ENCODE data around the gene TMEM39B.
A peak's percentile ranks its signal among the peaks of the same experiment; 100 is the strongest.
"Not testable (repeated sequence)": the region's sequence is repeated elsewhere in the genome, so short reads cannot be mapped to it uniquely, and the experiment has no call there.

Gene TMEM39B

GRCh38 chr1:32072622-32073298, at the start of gene TMEM39B:
TMEM39B (plus strand) TSS chr1:32072939; CDS start chr1:32073048, 109 bp downstream.
- peak; percentile 87 to 90 for DNase-seq (ENCODE audit: low read depth in 2 of 2)

GRCh38 chr1:32023351-32023750, 49.4 kb upstream of the TMEM39B start:
- DNase-seq (ENCODE audit: low read depth in 2 of 2), result no peak

GRCh38 chr1:32025515-32025914, 47.2 kb upstream of the TMEM39B start:
- DNase-seq (ENCODE audit: low read depth in 2 of 2), result no peak

- DNase-seq (ENCODE audit: low read depth in 2 of 2), result no peak
These were observed 44.0 kb upstream of the TMEM39B start for GRCh38 chr1:32028746-32029145.

GRCh38 chr1:32031578-32032274, 41.0 kb upstream of the TMEM39B start:
- DNase-seq (ENCODE audit: low read depth in 2 of 2), result no peak

GRCh38 chr1:32032275-32032615, 40.5 kb upstream of the TMEM39B start:
- DNase-seq (ENCODE audit: low read depth in 2 of 2), result no peak

- no peak for DNase-seq (ENCODE audit: low read depth in 2 of 2)
These were observed 37.6 kb upstream of the TMEM39B start for GRCh38 chr1:32035119-32035518.

GRCh38 chr1:32040711-32041110, 32.0 kb upstream of the TMEM39B start:
- DNase-seq (ENCODE audit: low read depth in 2 of 2), result no peak

- DNase-seq (ENCODE audit: low read depth in 2 of 2), result no peak
These were observed 30.4 kb upstream of the TMEM39B start for GRCh38 chr1:32042330-32042729.

- no peak for DNase-seq (ENCODE audit: low read depth in 2 of 2)
These were observed 28.5 kb upstream of the TMEM39B start for GRCh38 chr1:32044234-32044633.

- DNase-seq (ENCODE audit: low read depth in 2 of 2), result no peak
These were observed 27.0 kb upstream of the TMEM39B start for GRCh38 chr1:32045772-32046171.

- no peak for DNase-seq (ENCODE audit: low read depth in 2 of 2)
These were observed 25.0 kb upstream of the TMEM39B start for GRCh38 chr1:32047701-32048100.

- DNase-seq (ENCODE audit: low read depth in 2 of 2), result no peak
These were observed 24.3 kb upstream of the TMEM39B start for GRCh38 chr1:32048440-32048839.

- no peak for DNase-seq (ENCODE audit: low read depth in 2 of 2)
These were observed 21.0 kb upstream of the TMEM39B start for GRCh38 chr1:32051706-32052105.

- DNase-seq (ENCODE audit: low read depth in 2 of 2), result no peak
These were observed 19.9 kb upstream of the TMEM39B start for GRCh38 chr1:32052887-32053286.

GRCh38 chr1:32055416-32055815, 17.3 kb upstream of the TMEM39B start:
- no peak for DNase-seq (ENCODE audit: low read depth in 2 of 2)

GRCh38 chr1:32056598-32056997, 16.1 kb upstream of the TMEM39B start:
- no peak for DNase-seq (ENCODE audit: low read depth in 2 of 2)

GRCh38 chr1:32060914-32061313, 11.8 kb upstream of the TMEM39B start:
- DNase-seq (ENCODE audit: low read depth in 2 of 2), result no peak

- DNase-seq (ENCODE audit: low read depth in 2 of 2), result no peak
These were observed 9.9 kb upstream of the TMEM39B start for GRCh38 chr1:32062867-32063230.

GRCh38 chr1:32063261-32063681, 9.5 kb upstream of the TMEM39B start:
- no peak for DNase-seq (ENCODE audit: low read depth in 2 of 2)

GRCh38 chr1:32065613-32066488, 6.9 kb upstream of the TMEM39B start:
- DNase-seq (ENCODE audit: low read depth in 2 of 2), result not testable (repeated sequence)

GRCh38 chr1:32066489-32066873, 6.3 kb upstream of the TMEM39B start:
- no peak for DNase-seq (ENCODE audit: low read depth in 2 of 2)
